Endothelial cell of umbilical vein (primary cell): ENCODE results near the gene SAMD14. TPM values are rescaled to one million over a fixed set of nuclear protein-coding genes. Genes with fewer than 3 reads are reported as not detected.
A peak's percentile ranks its signal among the peaks of the same experiment; 100 is the strongest.

Experiments
- BruUV-seq: library from RNA; stranded (reverse); fragments of 400-500 nt; replicated peaks from 2 replicates; lab custom pipeline; 2021; lab: Mats Ljungman, UMichigan
- CTCF ChIA-PET: fragments of 300-600, 350-600 bp; sonication (Branson Sonifier 250); formaldehyde crosslinking; loops from one replicate; lab custom pipeline; 2021; ENCODE audit warnings: antibody characterized with exemption, inconsistent platforms; lab: Charles Lee
- POLR2A ChIA-PET: fragments of 300-600, 350-600 bp; sonication (Branson Sonifier 250); formaldehyde crosslinking; loops from one replicate; lab custom pipeline; 2021; ENCODE audit warnings: antibody characterized with exemption, inconsistent platforms; lab: Charles Lee
- DNase-seq: peaks from one replicate; pipeline ENCODE4 v3.0.0-alpha.2; 2011; ENCODE audit warnings: low read depth, low spot score
- FAIRE-seq: peaks from 2 replicates; lab custom pipeline; 2011; peaks lifted over from hg19 to GRCh38; lab: Jason Lieb, UNC
- H2AFZ ChIP-seq: 2 replicates; pipeline ENCODE4 v1.6.0; 2012; ENCODE audit warnings: low read depth, low read length, control low read depth, inconsistent platforms
- H3K27ac ChIP-seq: 2 replicates; pipeline ENCODE4 v1.5.1; 2011; ENCODE audit warnings: low read depth, mild to moderate bottlenecking, control low read depth, low read length, moderate library complexity; ENCODE audit not compliant: insufficient read depth
- H3K27me3 ChIP-seq, 2 experiments: 2 replicates each; pipeline versions ENCODE4 v1.6.0 to v1.6.1; 2011; ENCODE audit warnings: low read length in 2 of 2, mixed read lengths in 1 of 2; ENCODE audit not compliant: control insufficient read depth in 2 of 2, insufficient read depth in 2 of 2
- H3K36me3 ChIP-seq, 2 experiments: 2 replicates in 1 of 2; 3 replicates in 1 of 2; pipeline ENCODE4 v1.5.1; 2011; ENCODE audit warnings: low read length in 2 of 2, mild to moderate bottlenecking in 1 of 2, moderate library complexity in 1 of 2; ENCODE audit not compliant: control insufficient read depth in 2 of 2, insufficient read depth in 2 of 2; ENCODE audit errors: extremely low read depth in 1 of 2
- H3K4me1 ChIP-seq: 3 replicates; pipeline ENCODE4 v1.5.1; 2011; ENCODE audit warnings: mild to moderate bottlenecking, low read length; ENCODE audit not compliant: control insufficient read depth, insufficient read depth; ENCODE audit errors: extremely low read depth
- H3K4me2 ChIP-seq: 2 replicates; pipeline ENCODE4 v1.6.1; 2011; ENCODE audit warnings: low read length, control low read depth, mixed read lengths; ENCODE audit not compliant: insufficient read depth
- H3K4me3 ChIP-seq, 3 experiments: fragments of 200-600 bp in 1 of 3; sonication (generic), shearing (Covaris generic) in 1 of 3; replicated peaks in 1 of 3; 2 replicates each; pipeline ENCODE4 v1.5.1; 2011 to 2016; ENCODE audit warnings: control low read depth in 3 of 3, low read length in 3 of 3, mild to moderate bottlenecking in 2 of 3, inconsistent platforms in 1 of 3, low read depth in 1 of 3, moderate library complexity in 1 of 3; ENCODE audit not compliant: insufficient read depth in 1 of 3
- H3K79me2 ChIP-seq: 2 replicates; pipeline ENCODE4 v1.6.0; 2012; ENCODE audit warnings: low read length, inconsistent platforms; ENCODE audit not compliant: control insufficient read depth, insufficient read depth
- H3K9ac ChIP-seq: replicated peaks from 2 replicates; pipeline ENCODE3; 2011; ENCODE audit warnings: low read length, control low read depth; ENCODE audit not compliant: insufficient read depth; ENCODE audit errors: extremely low read depth
- H3K9me1 ChIP-seq: replicated peaks from 3 replicates; pipeline ENCODE4 v1.6.0; 2011; ENCODE audit warnings: mild to moderate bottlenecking, low read length; ENCODE audit not compliant: control insufficient read depth, insufficient read depth; ENCODE audit errors: extremely low read depth
- H3K9me3 ChIP-seq: replicated peaks from 2 replicates; pipeline ENCODE4 v1.5.1; 2012; ENCODE audit warnings: low read length, inconsistent platforms; ENCODE audit not compliant: control insufficient read depth, insufficient read depth
- H4K20me1 ChIP-seq: replicated peaks from 2 replicates; pipeline ENCODE3; 2011; ENCODE audit warnings: mild to moderate bottlenecking, low read length; ENCODE audit not compliant: control insufficient read depth, insufficient read depth; ENCODE audit errors: extremely low read depth
- CTCF ChIP-seq, 2 donors: IDR thresholded peaks; 1 replicate in 1 of 2; 2 replicates in 1 of 2; pipeline ENCODE4 v1.5.1; 2011; ENCODE audit warnings: low read length in 2 of 2, mild to moderate bottlenecking in 2 of 2, moderate library complexity in 2 of 2, control low read depth in 1 of 2, inconsistent platforms in 1 of 2, low read depth in 1 of 2; ENCODE audit not compliant: insufficient read depth in 1 of 2; ENCODE audit errors: extremely low read depth in 1 of 2
- EZH2 ChIP-seq: IDR thresholded peaks from 2 replicates; pipeline ENCODE4 v1.6.1; 2012; ENCODE audit warnings: borderline replicate concordance, low read depth, mild to moderate bottlenecking, moderate library complexity, low read length, inconsistent platforms; ENCODE audit not compliant: severe bottlenecking
- MAX ChIP-seq: IDR thresholded peaks from 2 replicates; pipeline ENCODE4 v1.6.1; 2011; ENCODE audit not compliant: insufficient read depth, insufficient read length
- MYC ChIP-seq: IDR thresholded peaks from one replicate; pipeline ENCODE4 v1.6.1; 2011; ENCODE audit warnings: mild to moderate bottlenecking, low read depth, low read length
- POLR2AphosphoS5 ChIP-seq: IDR thresholded peaks from 2 replicates; pipeline ENCODE4 v1.6.1; 2012; ENCODE audit warnings: low read depth, mild to moderate bottlenecking, control low read depth, low read length, moderate library complexity; ENCODE audit not compliant: insufficient read depth
- dilution Hi-C: fragments of 300-500 bp; cut with MboI; formaldehyde crosslinking; loops from one replicate; pipeline ENCODE4 v1.15.0; 2019; ENCODE audit warnings: low sequenced_read_pairs; ENCODE audit not compliant: extremely low pct_ligation_motif_present
- intact Hi-C: fragments of 100-400 bp; cut with micrococcal nuclease; formaldehyde crosslinking; loops from one replicate; pipeline ENCODE4 v1.10.0; 2022
- polyA plus RNA-seq, 4 experiments: library from polyadenylated mRNA; depleted of rRNA in 3 of 4; stranded (reverse) in 3 of 4; unstranded in 1 of 4; fragments of >200 nt; gene quantifications; 2 replicates each; pipeline versions ENCODE4 v1.2.1 to v1.2.3, GENCODE V29; 2011 to 2012; ENCODE audit warnings: missing spikeins in 1 of 4
- total RNA-seq: library from RNA; stranded (reverse); gene quantifications from 2 replicates; pipeline ENCODE4 v1.2.3, GENCODE V29; 2021

Gene SAMD14
- total and polyA plus RNA-seq, 2 donors (not counting 3 experiments of a cell fraction or from before 2014, with no cell fraction given): 6.8 to 15.6 TPM

- peaks cover 0 to 7% of the 10 kb centered on the region in 2 experiments for H3K36me3 ChIP-seq
- CTCF ChIA-PET: interaction anchor here (0.6 to 5.4 kb wide), 61 partner anchors 9 to 235 kb away, joined by 3 to 101 read pairs (median 6); partner anchors contain the start of genes ITGA3, PPP1R9B, SAMD14 and SGCA
- H3K79me2 ChIP-seq: no peaks in the 10 kb centered on the region
- BruUV-seq: no TSS peak
- H3K4me3 ChIP-seq: peak within 1 kb of the TSS; percentile 33 to 85 (median 46)
- dilution Hi-C loops (no loop called here), intact Hi-C loops (loop anchor here (1.0 to 2.0 kb wide), 6 partner anchors 33 to 202 kb away; no protein-coding TSS in a partner anchor)
- peak within 1 kb of the TSS; percentile 70 for H3K4me2 ChIP-seq
- no peaks in the 10 kb centered on the region for H4K20me1 ChIP-seq
- peaks cover 10% of the 10 kb centered on the region for H3K4me1 ChIP-seq
- no peak within 1 kb of the TSS for H3K9ac ChIP-seq
- TF ChIP-seq MAX (peak; percentile 89), MYC (no peak), POLR2AphosphoS5 (peak; percentile 30)
- POLR2A ChIA-PET: no interaction called here
- peak within 1 kb of the TSS; percentile 94 for H2AFZ ChIP-seq
- H3K27me3 ChIP-seq: no peaks in the 10 kb centered on the region
- H3K27ac ChIP-seq: no peak within 1 kb of the TSS
- H3K9me1 ChIP-seq: no peaks in the 10 kb centered on the region
- FAIRE-seq: peak; percentile 84
- no peaks in the 10 kb centered on the region for H3K9me3 ChIP-seq
- DNase-seq: peak; percentile 94
These were observed 35.0 kb downstream of the SAMD14 start, which contains the start of gene PDK2 for GRCh38 chr17:50094753-50095619. PDK2 (plus strand) TSS chr17:50095351; CDS start chr17:50095436, 85 bp downstream.

- ChIA-PET CTCF (interaction anchor here (0.6 to 5.4 kb wide), 62 partner anchors 9 to 234 kb away, joined by 3 to 101 read pairs (median 6); partner anchors contain the start of genes ITGA3, PPP1R9B, SAMD14 and SGCA), POLR2A (interaction anchor here (0.7 kb wide), 1 partner anchor 73 kb away, joined by 5 read pairs; no protein-coding TSS in a partner anchor)
- H4K20me1 ChIP-seq: no peaks in the 10 kb centered on the region
- dilution Hi-C loops (no loop called here), intact Hi-C loops (loop anchor here (1.0 to 2.0 kb wide), 4 partner anchors 58 to 203 kb away; no protein-coding TSS in a partner anchor)
- H3K36me3 ChIP-seq: peaks cover 0 to 14% of the 10 kb centered on the region in 2 experiments
- DNase-seq: peak; percentile 88
- no peak for TF ChIP-seq EZH2
- peak; percentile 87 to 89 for TF ChIP-seq CTCF (IDR thresholded peaks at IDR 0.05; ENCODE audit: extremely low read depth in 1 of 2, insufficient read depth in 1 of 2, low read depth in 1 of 2, low read length in 2 of 2)
- H3K27ac ChIP-seq: no peak overlapping the region
- no peak overlapping the region for H3K9ac ChIP-seq
- BruUV-seq: no TSS peak
- H3K4me3 ChIP-seq: peak overlapping the region in 2 of 3 experiments; percentile 31 to 46
- peak overlapping the region; percentile 70 for H3K4me2 ChIP-seq
- no peaks in the 10 kb centered on the region for H3K9me1 ChIP-seq
- peaks cover 10% of the 10 kb centered on the region for H3K4me1 ChIP-seq
- FAIRE-seq: peak; percentile 99
- no peaks in the 10 kb centered on the region for H3K9me3 ChIP-seq
- no peaks in the 10 kb centered on the region for H3K79me2 ChIP-seq
- no peaks in the 10 kb centered on the region for H3K27me3 ChIP-seq
- peak overlapping the region; percentile 85 for H2AFZ ChIP-seq
These were observed 35.7 kb downstream of the SAMD14 start for GRCh38 chr17:50094243-50094752.
